ENCODE data around the gene TRANK1. TPM values are rescaled to one million over a fixed set of nuclear protein-coding genes. Genes with fewer than 3 reads are reported as not detected.

Gene TRANK1
- total and polyA plus RNA-seq, 2 experiments from 2014 or later, result 1.8 to 6.7 TPM

GRCh38 chr3:36909181-36909580, 35.7 kb downstream of the TRANK1 start:
- H3K27ac Mint-ChIP-seq, result no peak overlapping the region
- H3K27me3 Mint-ChIP-seq (ENCODE audit: insufficient read depth, low read depth, poor library complexity), result no peaks in the 10 kb centered on the region

More at GRCh38 chr3:36909181-36909580, 35.7 kb downstream of the TRANK1 start:
- H2AFZ ChIP-seq, result no peak overlapping the region
- Mint-ChIP-seq H3K36me3 (ENCODE audit: low read depth) (no peaks in the 10 kb centered on the region), H3K4me3 (no peak overlapping the region), H3K4me1 (peaks cover 8% of the 10 kb centered on the region; the same call in 2 of the 3 replicates), H3K9me3 (no peaks in the 10 kb centered on the region)
- H3K4me3 ChIP-seq, result no peak overlapping the region
- no peaks in the 10 kb centered on the region for H3K79me2 ChIP-seq (replicated peaks; ENCODE audit: insufficient read depth)
- DNase-seq (ENCODE audit: low spot score) (no peak), ATAC-seq (no peak)
- H4K20me1 ChIP-seq (replicated peaks; ENCODE audit: insufficient read depth), result no peaks in the 10 kb centered on the region; the same call in 1 of the 2 replicates
- H3F3A ChIP-seq (replicated peaks; ENCODE audit: low read depth), result no peaks in the 10 kb centered on the region
- H3K27ac ChIP-seq (ENCODE audit: low read depth), result no peak overlapping the region
- H3K9me2 ChIP-seq (ENCODE audit: insufficient read depth), result no peaks in the 10 kb centered on the region
- no peaks in the 10 kb centered on the region for H3K27me3 ChIP-seq (ENCODE audit: insufficient read depth)
- peaks cover 7% of the 10 kb centered on the region; the same call in 1 of the 2 replicates for H3K4me1 ChIP-seq (ENCODE audit: insufficient read depth)
- TF ChIP-seq CTCF (conservative IDR thresholded peaks at IDR 0.05; ENCODE audit: low read depth in 2 of 2) (no peak), STAT1 (IDR thresholded peaks at IDR 0.05; ENCODE audit: unreplicated experiment) (no peak), NANOG (IDR thresholded peaks at IDR 0.05; ENCODE audit: borderline replicate concordance) (no peak), POLR2AphosphoS5 (IDR thresholded peaks at IDR 0.05; ENCODE audit: low read depth) (no peak), EZH2 (IDR thresholded peaks at IDR 0.05; ENCODE audit: low read depth, unreplicated experiment) (no peak), JUNB (IDR thresholded peaks at IDR 0.05; ENCODE audit: unreplicated experiment) (no peak), ZNF462 (CRISPR knock-in tag; IDR thresholded peaks at IDR 0.05) (no peak), ETS1 (IDR thresholded peaks at IDR 0.05) (no peak), CREB1 (CRISPR knock-in tag; IDR thresholded peaks at IDR 0.05; ENCODE audit: low read depth) (no peak), ZNF114 (CRISPR knock-in tag; IDR thresholded peaks at IDR 0.05) (no peak), ZNF331 (CRISPR knock-in tag; IDR thresholded peaks at IDR 0.05; ENCODE audit: low read depth) (no peak), REST (IDR thresholded peaks at IDR 0.05; ENCODE audit: unreplicated experiment) (no peak), EZH2phosphoT487 (IDR thresholded peaks at IDR 0.05; ENCODE audit: unreplicated experiment) (no peak)
- no peaks in the 10 kb centered on the region for H3K36me3 ChIP-seq (ENCODE audit: insufficient read depth)
- no peak overlapping the region for H3K4me2 ChIP-seq
